Measurements from ENCODE around the gene BCL2.

The BCL2 gene

DNA sequence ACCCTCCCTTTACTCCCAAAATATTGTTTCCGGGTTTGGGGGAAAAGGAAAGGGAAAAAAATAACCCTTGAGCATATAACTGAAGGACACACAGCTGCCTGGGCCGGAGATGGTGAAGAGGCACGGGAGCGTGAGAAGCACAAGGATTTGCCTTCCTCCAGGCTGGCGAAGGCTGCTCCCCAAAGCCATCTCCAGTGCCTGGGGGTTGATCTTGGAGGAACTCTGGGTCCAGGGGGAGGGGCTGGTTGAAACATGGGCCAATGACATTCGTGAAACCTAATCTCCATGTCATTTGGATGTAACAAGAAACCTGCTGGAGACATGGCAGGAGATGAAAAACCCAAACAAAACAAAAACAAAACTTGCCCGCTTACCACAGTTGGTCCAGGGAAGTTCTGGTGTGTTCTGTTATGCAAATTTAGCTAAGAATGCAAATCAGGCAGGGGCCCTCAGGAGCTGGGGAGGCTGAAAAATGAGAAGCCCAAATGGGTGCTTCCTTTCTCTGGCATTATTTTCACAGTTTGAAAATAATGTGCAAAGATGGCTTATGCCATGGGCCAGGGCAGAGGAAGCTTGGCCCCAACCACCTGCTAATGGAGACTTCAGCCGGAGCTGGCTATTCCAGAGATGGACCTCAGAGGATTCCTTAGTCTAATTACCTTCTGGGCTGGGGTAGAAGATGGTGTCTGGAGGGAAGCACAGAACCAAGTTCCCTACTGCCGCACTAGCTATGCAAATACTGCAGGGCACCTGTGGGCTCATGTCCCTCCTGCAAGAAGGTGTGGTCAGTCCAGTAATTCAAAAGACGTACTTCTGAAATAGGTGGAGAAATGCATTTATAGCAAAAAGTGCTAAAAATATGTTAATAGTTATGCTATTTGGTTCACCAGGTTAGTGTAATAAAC lies 180.9 kb downstream of the BCL2 start:
- Histone ChIP-seq H3K4me1 (peaks cover 9% of the 10 kb centered on the region), H3K4me3 (no peak overlapping the region), H3K27me3 (ENCODE audit: low read depth) (no peaks in the 10 kb centered on the region), H3K36me3 (replicated peaks) (no peaks in the 10 kb centered on the region), H3K9me3 (no peaks in the 10 kb centered on the region)
- peak; percentile 13 to 42 for DNase-seq (ENCODE audit: low spot score in 2 of 2)
- in situ Hi-C loops (cut with MboI; ENCODE audit: low sequenced_read_pairs), result loop anchor here (25.0 kb wide), 1 partner anchor 174 kb away; the partner anchor contains the start of gene BCL2

DNA sequence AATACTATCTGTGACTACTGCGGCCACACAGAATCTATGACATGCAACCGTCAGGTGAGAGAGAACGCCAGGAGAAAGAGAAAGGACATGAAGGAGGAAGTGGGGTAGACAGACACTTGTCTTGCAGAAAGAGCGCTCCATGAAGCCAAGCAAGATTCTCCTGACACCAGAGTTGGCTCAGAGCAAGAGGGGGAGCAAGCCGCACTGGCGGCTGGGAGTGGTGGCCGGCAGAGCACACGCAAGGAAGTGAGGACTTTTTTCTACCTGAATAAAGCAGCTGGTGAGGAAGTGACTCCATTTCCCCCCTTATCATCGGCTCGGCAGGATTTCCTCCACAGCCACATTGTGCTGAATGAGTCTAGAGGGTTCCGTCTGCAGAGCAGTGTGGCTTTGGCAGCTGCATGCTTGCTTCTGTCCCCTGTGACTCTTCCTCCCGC lies 181.6 kb downstream of the BCL2 start:
- in situ Hi-C loops (cut with MboI; ENCODE audit: low sequenced_read_pairs), result loop anchor here (25.0 kb wide), 1 partner anchor 174 kb away; the partner anchor contains the start of gene BCL2
- H3K4me1 ChIP-seq, result peaks cover 9% of the 10 kb centered on the region
- no peaks in the 10 kb centered on the region for H3K36me3 ChIP-seq (replicated peaks)
- no peaks in the 10 kb centered on the region for H3K27me3 ChIP-seq (ENCODE audit: low read depth)
- no peaks in the 10 kb centered on the region for H3K9me3 ChIP-seq
- DNase-seq (ENCODE audit: low spot score in 2 of 2), result no peak
- H3K4me3 ChIP-seq, result no peak overlapping the region

DNA sequence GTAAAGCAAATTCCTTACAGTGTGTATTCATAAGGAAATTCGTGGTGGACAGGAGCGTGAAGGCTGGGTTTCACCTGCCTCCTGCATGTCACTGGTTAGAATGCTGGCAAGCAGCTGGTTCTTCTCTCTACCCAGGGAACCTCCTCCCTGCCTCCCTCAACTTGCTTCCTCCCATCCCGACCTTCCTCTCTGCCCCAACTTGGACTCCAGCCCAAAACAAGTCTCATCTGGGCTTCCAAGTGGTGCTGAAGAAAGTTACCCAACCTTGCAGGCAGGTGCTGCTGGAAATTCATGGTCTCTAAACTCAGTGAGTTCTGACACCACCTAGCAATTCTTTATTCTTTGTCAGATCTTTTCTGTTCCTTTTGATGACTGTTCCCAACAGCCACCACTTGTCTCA lies 184.5 kb downstream of the BCL2 start:
- no peaks in the 10 kb centered on the region for H3K27me3 ChIP-seq (ENCODE audit: low read depth)
- no peaks in the 10 kb centered on the region for H3K9me3 ChIP-seq
- in situ Hi-C loops (cut with MboI; ENCODE audit: low sequenced_read_pairs), result loop anchor here (25.0 kb wide), 1 partner anchor 177 kb away; the partner anchor contains the start of gene BCL2
- H3K36me3 ChIP-seq (replicated peaks), result no peaks in the 10 kb centered on the region
- no peak overlapping the region for H3K4me3 ChIP-seq
- H3K4me1 ChIP-seq, result peaks cover 9% of the 10 kb centered on the region
- no peak for DNase-seq (ENCODE audit: low spot score in 2 of 2)

DNA sequence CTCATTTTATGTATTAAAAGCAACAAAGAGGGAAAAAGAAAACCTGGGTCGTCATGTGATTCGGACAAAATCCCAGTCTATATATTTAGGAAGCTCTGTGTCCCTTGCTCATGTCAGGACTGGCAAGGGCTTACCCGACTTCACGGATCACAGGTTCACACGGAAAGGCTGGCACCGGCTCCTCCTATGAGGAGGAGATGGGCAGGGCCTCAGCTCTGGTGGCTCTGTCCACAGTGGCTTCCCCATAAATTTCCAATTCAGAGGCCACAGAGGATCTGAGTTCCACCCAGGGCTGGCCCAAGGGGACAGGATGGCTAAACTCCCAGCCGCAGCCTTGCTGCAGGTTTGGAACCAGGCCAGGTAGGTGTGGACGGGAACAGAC lies 186.8 kb downstream of the BCL2 start:
- Histone ChIP-seq H3K4me3 (no peak overlapping the region), H3K36me3 (replicated peaks) (no peaks in the 10 kb centered on the region), H3K9me3 (no peaks in the 10 kb centered on the region), H3K4me1 (no peaks in the 10 kb centered on the region), H3K27me3 (ENCODE audit: low read depth) (no peaks in the 10 kb centered on the region)
- DNase-seq (ENCODE audit: low spot score in 2 of 2), result no peak
- in situ Hi-C loops (cut with MboI; ENCODE audit: low sequenced_read_pairs), result loop anchor here (25.0 kb wide), 1 partner anchor 179 kb away; the partner anchor contains the start of gene BCL2

- DNase-seq (ENCODE audit: low spot score in 2 of 2), result no peak
- Histone ChIP-seq H3K9me3 (no peaks in the 10 kb centered on the region), H3K27me3 (ENCODE audit: low read depth) (no peaks in the 10 kb centered on the region), H3K36me3 (replicated peaks) (no peaks in the 10 kb centered on the region), H3K4me1 (no peaks in the 10 kb centered on the region), H3K4me3 (no peak overlapping the region)
- in situ Hi-C loops (cut with MboI; ENCODE audit: low sequenced_read_pairs), result loop anchor here (25.0 kb wide), 1 partner anchor 180 kb away; the partner anchor contains the start of gene BCL2
Measured at GRCh38 chr18:63131959-63132818, 187.4 kb downstream of the BCL2 start.

DNA sequence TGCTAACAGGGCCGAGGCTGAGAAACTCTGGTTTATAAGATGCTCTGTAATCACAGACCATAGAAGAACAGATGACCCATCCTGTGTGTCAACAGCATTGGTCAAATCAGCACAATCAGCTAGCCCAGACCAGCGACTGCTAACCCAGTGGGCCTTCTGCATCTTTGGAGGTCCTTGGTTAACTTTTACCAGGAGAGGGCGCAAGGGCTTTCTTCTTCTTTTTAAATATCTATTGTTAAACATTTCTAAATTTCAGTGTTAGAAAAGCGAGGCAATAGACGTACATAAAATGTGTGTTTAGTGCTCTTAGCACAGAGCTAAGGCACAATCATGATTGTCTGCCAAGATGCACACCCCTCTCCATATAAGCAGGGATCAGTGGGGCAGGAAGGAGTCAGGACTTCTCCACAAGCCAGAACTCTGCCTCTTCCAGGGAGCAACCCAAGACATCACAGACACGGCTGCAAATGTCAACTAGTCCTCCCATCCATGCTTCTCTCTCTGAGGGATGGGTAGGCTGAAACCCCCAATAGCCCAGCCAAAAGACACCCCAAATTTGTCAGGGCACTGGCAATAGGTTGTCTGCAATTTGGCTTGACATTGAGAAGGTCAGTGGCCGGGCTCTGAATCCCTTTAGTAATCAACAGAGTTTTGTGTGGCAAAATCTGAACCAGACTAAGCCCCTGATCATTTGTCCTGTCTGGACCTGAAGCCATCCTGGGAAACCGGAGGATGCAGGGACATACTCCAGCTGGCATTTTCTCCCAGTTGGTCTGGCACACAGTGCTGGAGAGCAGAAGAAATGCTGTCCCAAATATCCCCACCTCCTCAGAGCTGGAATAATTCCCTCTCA lies 188.2 kb downstream of the BCL2 start:
- in situ Hi-C loops (cut with MboI; ENCODE audit: low sequenced_read_pairs), result loop anchor here (25.0 kb wide), 1 partner anchor 181 kb away; the partner anchor contains the start of gene BCL2
- Histone ChIP-seq H3K36me3 (replicated peaks) (no peaks in the 10 kb centered on the region), H3K4me1 (no peaks in the 10 kb centered on the region), H3K27me3 (ENCODE audit: low read depth) (no peaks in the 10 kb centered on the region), H3K4me3 (no peak overlapping the region), H3K9me3 (no peaks in the 10 kb centered on the region)
- peak in 1 of 2 experiments; percentile 51 for DNase-seq (ENCODE audit: low spot score in 2 of 2)

DNA sequence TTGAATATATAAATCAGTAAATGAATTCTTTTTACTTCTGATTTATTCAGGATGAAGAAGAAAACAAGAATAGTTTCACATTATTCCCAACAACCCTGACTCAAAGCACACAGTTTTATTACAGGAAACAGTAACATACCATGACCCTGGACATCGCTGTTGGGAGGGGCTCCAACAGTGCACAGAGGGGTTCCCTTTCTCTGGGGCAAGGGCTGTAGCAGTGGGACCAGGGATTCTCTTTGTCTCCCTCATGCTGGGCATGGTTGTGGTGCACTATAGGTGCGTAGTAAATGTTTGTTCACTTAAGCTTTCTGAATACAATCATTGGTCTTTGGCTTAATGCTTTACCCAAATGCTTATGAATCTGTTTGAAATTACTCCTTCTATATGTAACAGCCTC lies 189.4 kb downstream of the BCL2 start:
- H3K4me3 ChIP-seq, result no peak overlapping the region
- peaks cover 4% of the 10 kb centered on the region for H3K4me1 ChIP-seq
- no peaks in the 10 kb centered on the region for H3K9me3 ChIP-seq
- no peaks in the 10 kb centered on the region for H3K36me3 ChIP-seq (replicated peaks)
- H3K27me3 ChIP-seq (ENCODE audit: low read depth), result no peaks in the 10 kb centered on the region
- DNase-seq (ENCODE audit: low spot score in 2 of 2), result no peak
- in situ Hi-C loops (cut with MboI; ENCODE audit: low sequenced_read_pairs), result loop anchor here (25.0 kb wide), 1 partner anchor 182 kb away; the partner anchor contains the start of gene BCL2

DNA sequence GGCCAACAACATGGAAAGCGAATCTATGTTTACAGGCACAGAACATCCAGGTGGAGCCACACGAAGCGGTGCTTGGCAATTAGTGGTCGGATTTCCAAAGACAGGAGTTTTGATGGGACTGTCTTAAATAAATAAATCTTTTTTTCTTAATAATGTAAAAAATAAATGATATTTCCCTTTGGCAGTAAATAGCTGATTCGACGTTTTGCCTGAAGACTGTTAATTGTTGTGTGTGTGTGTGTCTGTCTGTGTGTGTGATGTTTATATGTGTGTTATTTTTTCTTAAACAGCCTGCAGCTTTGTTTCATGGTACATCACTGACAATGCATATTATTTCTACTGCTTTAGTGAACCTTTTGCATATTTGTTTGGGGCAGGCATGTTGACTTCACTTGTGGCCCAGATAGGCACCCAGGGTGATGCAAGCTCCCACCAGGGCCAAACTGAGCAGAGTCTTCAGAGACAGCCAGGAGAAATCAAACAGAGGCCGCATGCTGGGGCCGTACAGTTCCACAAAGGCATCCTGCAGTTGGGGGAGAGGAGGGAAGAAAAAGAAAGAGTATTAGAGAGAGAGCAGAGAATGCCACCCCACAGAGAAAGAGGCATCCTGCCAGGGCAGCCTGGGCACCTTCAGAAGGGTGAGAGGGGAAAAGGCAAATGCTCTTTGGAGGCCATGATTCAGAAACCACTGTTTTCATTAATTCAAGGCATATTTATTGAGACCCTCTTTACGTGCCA lies 191.2 kb downstream of the BCL2 start:
- Histone ChIP-seq H3K4me3 (no peak overlapping the region), H3K27me3 (ENCODE audit: low read depth) (no peaks in the 10 kb centered on the region), H3K4me1 (peaks cover 11% of the 10 kb centered on the region), H3K9me3 (no peaks in the 10 kb centered on the region), H3K36me3 (replicated peaks) (no peaks in the 10 kb centered on the region)
- in situ Hi-C loops (cut with MboI; ENCODE audit: low sequenced_read_pairs), result loop anchor here (25.0 kb wide), 1 partner anchor 184 kb away; the partner anchor contains the start of gene BCL2
- DNase-seq (ENCODE audit: low spot score in 2 of 2), result no peak

GRCh38 chr18:63126134-63127069 lies 193.2 kb downstream of the BCL2 start:
- no peaks in the 10 kb centered on the region for H3K36me3 ChIP-seq (replicated peaks)
- in situ Hi-C loops (cut with MboI; ENCODE audit: low sequenced_read_pairs), result loop anchor here (25.0 kb wide), 1 partner anchor 186 kb away; the partner anchor contains the start of gene BCL2
- H3K9me3 ChIP-seq, result no peaks in the 10 kb centered on the region
- peaks cover 11% of the 10 kb centered on the region for H3K4me1 ChIP-seq
- no peaks in the 10 kb centered on the region for H3K27me3 ChIP-seq (ENCODE audit: low read depth)
- no peak overlapping the region for H3K4me3 ChIP-seq
- no peak for DNase-seq (ENCODE audit: low spot score in 2 of 2)

GRCh38 chr18:63120620-63121019 lies 198.9 kb downstream of the BCL2 start:
- Histone ChIP-seq H3K4me3 (no peak overlapping the region), H3K27me3 (ENCODE audit: low read depth) (no peaks in the 10 kb centered on the region; the same call in 1 of the 2 replicates), H3K9me3 (no peaks in the 10 kb centered on the region), H3K36me3 (replicated peaks) (no peaks in the 10 kb centered on the region), H3K4me1 (peaks cover 11% of the 10 kb centered on the region)
- DNase-seq (ENCODE audit: low spot score in 2 of 2), result no peak
- in situ Hi-C loops (cut with MboI; ENCODE audit: low sequenced_read_pairs), result no loop called here

DNA sequence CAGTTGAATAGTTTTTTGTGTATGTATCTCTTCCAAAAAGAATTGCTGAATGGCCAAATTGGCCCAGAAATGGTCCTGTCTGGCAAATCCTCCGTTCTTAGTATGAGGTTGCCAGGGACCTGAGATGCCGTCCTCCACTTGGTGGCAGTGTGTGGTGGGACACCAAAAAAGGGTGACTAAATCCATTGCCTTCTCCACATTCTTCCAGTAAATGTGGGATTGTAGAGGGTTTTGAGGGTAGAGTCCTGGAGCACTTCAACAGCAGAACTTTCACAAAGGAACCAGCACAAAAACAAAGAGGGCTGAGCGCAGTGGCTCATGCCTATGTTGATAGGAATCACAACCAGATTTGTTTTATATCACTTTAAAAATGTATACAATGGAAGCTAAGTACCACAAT lies 199.9 kb downstream of the BCL2 start:
- no peaks in the 10 kb centered on the region for H3K9me3 ChIP-seq
- peak; percentile 44 to 46 for DNase-seq (ENCODE audit: low spot score in 2 of 2)
- no peaks in the 10 kb centered on the region; the same call in 1 of the 2 replicates for H3K27me3 ChIP-seq (ENCODE audit: low read depth)
- H3K4me1 ChIP-seq, result peaks cover 2% of the 10 kb centered on the region
- H3K4me3 ChIP-seq, result no peak overlapping the region
- no peaks in the 10 kb centered on the region for H3K36me3 ChIP-seq (replicated peaks)
- in situ Hi-C loops (cut with MboI; ENCODE audit: low sequenced_read_pairs), result no loop called here
